Measurements from ENCODE around the gene CAP1. TPM values are rescaled to one million over a fixed set of nuclear protein-coding genes. Genes with fewer than 3 reads are reported as not detected.

The CAP1 gene
- total and polyA plus RNA-seq, 2 donors (not counting 3 experiments of a cell fraction or from before 2014, with no cell fraction given): 191 to 427 TPM

- no peak for DNase-seq (ENCODE audit: low read depth, low spot score)
- intact Hi-C loops (cut with micrococcal nuclease): loop anchor here (5.0 kb wide), 1 partner anchor 128 kb away; the partner anchor contains the start of gene MYCL
- Histone ChIP-seq H3K79me2 (ENCODE audit: control insufficient read depth, insufficient read depth, low read length) (no peaks in the 10 kb centered on the region), H3K4me2 (ENCODE audit: insufficient read depth, low read length) (no peak overlapping the region), H2AFZ (ENCODE audit: low read depth, low read length) (no peak overlapping the region), H3K27ac (ENCODE audit: insufficient read depth, low read depth, low read length) (no peak overlapping the region), H3K36me3 (ENCODE audit: control insufficient read depth in 2 of 2, extremely low read depth in 1 of 2, insufficient read depth in 2 of 2, low read length in 2 of 2) (no peaks in the 10 kb centered on the region), H3K9me3 (replicated peaks; ENCODE audit: control insufficient read depth, insufficient read depth, low read length) (no peaks in the 10 kb centered on the region), H3K27me3 (ENCODE audit: control insufficient read depth in 2 of 2, insufficient read depth in 2 of 2, low read length in 2 of 2) (no peaks in the 10 kb centered on the region), H4K20me1 (replicated peaks; ENCODE audit: control insufficient read depth, extremely low read depth, insufficient read depth, low read length) (no peaks in the 10 kb centered on the region), H3K4me3 (replicated peaks in 1 of 3; ENCODE audit: insufficient read depth in 1 of 3, low read depth in 1 of 3, low read length in 3 of 3) (no peak overlapping the region), H3K9ac (replicated peaks; ENCODE audit: extremely low read depth, insufficient read depth, low read length) (no peak overlapping the region), H3K9me1 (replicated peaks; ENCODE audit: control insufficient read depth, extremely low read depth, insufficient read depth, low read length) (no peaks in the 10 kb centered on the region), H3K4me1 (ENCODE audit: control insufficient read depth, extremely low read depth, insufficient read depth, low read length) (peaks cover 3% of the 10 kb centered on the region)
- BruUV-seq (replicated peaks): no TSS peak
- ChIA-PET CTCF (interaction anchor here (0.7 to 6.5 kb wide), 7 partner anchors 9 to 214 kb away, joined by 4 to 114 read pairs (median 4); no protein-coding TSS in a partner anchor), POLR2A (no interaction called here)
- no peak for FAIRE-seq
- no peak for TF ChIP-seq JUN (IDR thresholded peaks at IDR 0.05; ENCODE audit: borderline replicate concordance, insufficient read depth, insufficient read length, low read depth)
- TF ChIP-seq FOS (IDR thresholded peaks at IDR 0.05; ENCODE audit: borderline replicate concordance, insufficient read depth, low read length): no peak
- no peak for TF ChIP-seq MYC (IDR thresholded peaks at IDR 0.05; ENCODE audit: low read depth, low read length)
- TF ChIP-seq EZH2 (IDR thresholded peaks at IDR 0.05; ENCODE audit: borderline replicate concordance, low read depth, low read length, severe bottlenecking): no peak
- TF ChIP-seq MAX (IDR thresholded peaks at IDR 0.05; ENCODE audit: insufficient read depth, insufficient read length): no peak
- TF ChIP-seq CTCF (IDR thresholded peaks at IDR 0.05; ENCODE audit: extremely low read depth in 1 of 2, insufficient read depth in 1 of 2, low read depth in 1 of 2, low read length in 2 of 2): no peak
- no peak for TF ChIP-seq POLR2AphosphoS5 (IDR thresholded peaks at IDR 0.05; ENCODE audit: insufficient read depth, low read depth, low read length)
- no peak for TF ChIP-seq POLR2A (IDR thresholded peaks at IDR 0.05; ENCODE audit: low read depth, low read length)
- TF ChIP-seq GATA2 (IDR thresholded peaks at IDR 0.05; ENCODE audit: insufficient read depth, insufficient read length, low read depth, low read length): no peak
- dilution Hi-C loops (cut with MboI; ENCODE audit: extremely low pct_ligation_motif_present, low sequenced_read_pairs): no loop called here
These were observed 9.9 kb upstream of the CAP1 start for GRCh38 chr1:40030528-40031135.
